Neural progenitor cell (in vitro differentiated cells): ENCODE data around the gene GRPR. TPM values are rescaled to one million over a fixed set of nuclear protein-coding genes. Genes with fewer than 3 reads are reported as not detected.

Experiments used
- DNase-seq: peaks from one replicate; pipeline ENCODE4 v3.0.0-alpha.2; 2016; ENCODE audit warnings: low spot score
- H2AFZ ChIP-seq: fragments of 200-600 bp; sonication (generic); replicated peaks from 2 replicates; pipeline ENCODE4 v1.6.1; 2016; ENCODE audit warnings: antibody characterized with exemption
- H3F3A ChIP-seq: fragments of 200-600 bp; sonication (generic); 2 replicates; pipeline ENCODE4 v1.6.1; 2016; ENCODE audit warnings: antibody characterized with exemption, low read depth
- H3K27ac ChIP-seq: fragments of 200-600 bp; sonication (generic); 2 replicates; pipeline ENCODE4 v1.5.1; 2016; ENCODE audit warnings: mild to moderate bottlenecking
- H3K27me3 ChIP-seq: fragments of 200-600 bp; sonication (generic); 2 replicates; pipeline ENCODE4 v1.6.1; 2016; ENCODE audit warnings: mild to moderate bottlenecking, moderate library complexity
- H3K36me3 ChIP-seq: fragments of 200-600 bp; sonication (generic); 2 replicates; pipeline ENCODE4 v1.5.1; 2016
- H3K4me1 ChIP-seq: fragments of 200-600 bp; sonication (generic); 2 replicates; pipeline ENCODE4 v1.6.1; 2016; ENCODE audit warnings: mixed run types
- H3K4me2 ChIP-seq: fragments of 200-600 bp; sonication (generic); 2 replicates; pipeline ENCODE4 v1.6.1; 2016
- H3K4me3 ChIP-seq: fragments of 200-600 bp; sonication (generic); 2 replicates; pipeline ENCODE4 v1.5.1; 2016
- H3K79me2 ChIP-seq: fragments of 200-600 bp; sonication (generic); 2 replicates; pipeline ENCODE4 v1.6.1; 2016; ENCODE audit warnings: low read depth
- H3K9ac ChIP-seq: fragments of 200-600 bp; sonication (generic); 2 replicates; pipeline ENCODE4 v1.6.1; 2016
- H3K9me3 ChIP-seq: fragments of 200-600 bp; sonication (generic); 2 replicates; pipeline ENCODE4 v1.5.1; 2016; ENCODE audit warnings: low read depth
- H4K20me1 ChIP-seq: fragments of 200-600 bp; sonication (generic); 2 replicates; pipeline ENCODE4 v1.6.1; 2016; ENCODE audit warnings: low read depth
- H3K27ac Mint-ChIP-seq: 3 replicates; pipeline ENCODE4 v1.8.0; 2021; ENCODE audit warnings: mixed read lengths
- H3K27me3 Mint-ChIP-seq: 2 replicates; pipeline ENCODE4 v1.8.0; 2022; ENCODE audit warnings: low read depth, mild to moderate bottlenecking, inconsistent platforms, moderate library complexity, mixed read lengths; ENCODE audit not compliant: insufficient read depth
- H3K36me3 Mint-ChIP-seq: 3 replicates; pipeline ENCODE4 v1.8.0; 2021; ENCODE audit warnings: mixed read lengths
- H3K4me1 Mint-ChIP-seq: 3 replicates; pipeline ENCODE4 v1.8.0; 2021; ENCODE audit warnings: mixed read lengths
- H3K4me3 Mint-ChIP-seq: 3 replicates; pipeline ENCODE4 v1.8.0; 2021; ENCODE audit warnings: mild to moderate bottlenecking, moderate library complexity, mixed read lengths
- H3K9me3 Mint-ChIP-seq: 3 replicates; pipeline ENCODE4 v1.8.0; 2020; ENCODE audit warnings: mixed read lengths
- EZH2 ChIP-seq: fragments of 200-600 bp; sonication (generic); IDR thresholded peaks from 2 replicates; pipeline ENCODE4 v1.6.1; 2017; ENCODE audit warnings: antibody characterized with exemption, mild to moderate bottlenecking, moderate library complexity
- EZH2phosphoT487 ChIP-seq: fragments of 200-600 bp; sonication (generic); IDR thresholded peaks from 2 replicates; pipeline ENCODE4 v1.6.1; 2017; ENCODE audit warnings: antibody characterized with exemption
- total RNA-seq: library from RNA; depleted of rRNA; stranded (reverse); fragments of >200 nt; gene quantifications from 2 replicates; pipeline ENCODE4 v1.2.3, GENCODE V29; 2015; ENCODE audit warnings: low replicate concordance
- TF ChIP-seq, protein P1 (sequence below): fragments of 200-600 bp; sonication (generic); IDR thresholded peaks from 2 replicates; pipeline ENCODE4 v1.5.1; 2017; ENCODE audit warnings: antibody characterized with exemption, mild to moderate bottlenecking

The GRPR gene
- total RNA-seq, 1 donor from 2014 or later: 2.8 TPM

DNA sequence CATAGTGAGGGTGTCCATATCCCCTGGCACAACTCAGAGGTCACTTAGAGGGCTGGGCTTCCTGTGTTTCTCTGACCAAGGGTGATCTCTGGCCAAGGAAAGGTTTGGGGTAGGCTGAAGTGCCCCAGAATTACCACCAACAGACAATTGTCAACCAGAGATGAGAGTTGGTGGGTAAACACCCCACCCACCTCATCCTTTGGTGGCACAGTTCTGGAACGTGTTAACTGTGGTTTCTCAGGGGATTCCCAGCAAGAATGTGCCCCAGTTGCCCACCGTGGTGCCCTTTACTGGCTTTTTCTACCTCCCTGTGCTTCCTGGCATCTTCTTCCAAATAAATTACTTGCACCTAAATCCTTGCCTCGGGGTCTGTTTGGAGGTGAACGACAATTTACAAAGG lies 17.1 kb downstream of the GRPR start:
- Histone ChIP-seq H3K79me2 (peaks cover 4% of the 10 kb centered on the region), H4K20me1 (no peaks in the 10 kb centered on the region), H3K4me2 (no peak overlapping the region), H3K4me3 (no peak overlapping the region), H3K9ac (no peak overlapping the region), H3K27me3 (no peaks in the 10 kb centered on the region), H3K9me3 (no peaks in the 10 kb centered on the region), H3K36me3 (no peaks in the 10 kb centered on the region), H3F3A (no peaks in the 10 kb centered on the region), H3K4me1 (no peaks in the 10 kb centered on the region), H2AFZ (no peak overlapping the region), H3K27ac (no peak overlapping the region)
- H3K27ac Mint-ChIP-seq: no peak overlapping the region
- peaks cover 4% of the 10 kb centered on the region for H3K27me3 Mint-ChIP-seq
- no peak overlapping the region for H3K4me3 Mint-ChIP-seq
- no peaks in the 10 kb centered on the region for H3K4me1 Mint-ChIP-seq
- H3K9me3 Mint-ChIP-seq: no peaks in the 10 kb centered on the region
- no peaks in the 10 kb centered on the region for H3K36me3 Mint-ChIP-seq
- DNase-seq: no peak
- TF ChIP-seq, protein P1, sequence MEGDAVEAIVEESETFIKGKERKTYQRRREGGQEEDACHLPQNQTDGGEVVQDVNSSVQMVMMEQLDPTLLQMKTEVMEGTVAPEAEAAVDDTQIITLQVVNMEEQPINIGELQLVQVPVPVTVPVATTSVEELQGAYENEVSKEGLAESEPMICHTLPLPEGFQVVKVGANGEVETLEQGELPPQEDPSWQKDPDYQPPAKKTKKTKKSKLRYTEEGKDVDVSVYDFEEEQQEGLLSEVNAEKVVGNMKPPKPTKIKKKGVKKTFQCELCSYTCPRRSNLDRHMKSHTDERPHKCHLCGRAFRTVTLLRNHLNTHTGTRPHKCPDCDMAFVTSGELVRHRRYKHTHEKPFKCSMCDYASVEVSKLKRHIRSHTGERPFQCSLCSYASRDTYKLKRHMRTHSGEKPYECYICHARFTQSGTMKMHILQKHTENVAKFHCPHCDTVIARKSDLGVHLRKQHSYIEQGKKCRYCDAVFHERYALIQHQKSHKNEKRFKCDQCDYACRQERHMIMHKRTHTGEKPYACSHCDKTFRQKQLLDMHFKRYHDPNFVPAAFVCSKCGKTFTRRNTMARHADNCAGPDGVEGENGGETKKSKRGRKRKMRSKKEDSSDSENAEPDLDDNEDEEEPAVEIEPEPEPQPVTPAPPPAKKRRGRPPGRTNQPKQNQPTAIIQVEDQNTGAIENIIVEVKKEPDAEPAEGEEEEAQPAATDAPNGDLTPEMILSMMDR: no peak
- TF ChIP-seq EZH2: no peak
- no peak for TF ChIP-seq EZH2phosphoT487

DNA sequence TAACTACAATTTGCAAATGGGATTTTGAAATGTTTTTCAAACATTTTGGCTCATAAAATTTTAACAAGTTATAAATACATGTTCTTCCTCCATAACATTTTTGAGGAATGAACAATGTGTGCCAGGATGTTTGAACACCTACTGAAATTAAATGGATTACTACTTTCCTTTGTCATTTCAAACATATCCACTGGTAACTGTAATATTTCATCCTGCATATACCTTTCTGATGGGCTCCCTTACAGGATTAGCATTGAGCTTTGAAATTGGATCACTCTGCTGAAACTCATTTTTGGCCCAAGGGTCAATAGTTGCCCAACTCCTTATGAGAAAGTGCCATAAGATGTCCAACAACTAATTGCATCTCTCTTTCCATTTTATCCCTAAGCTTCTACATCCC lies 17.6 kb downstream of the GRPR start:
- TF ChIP-seq EZH2phosphoT487: no peak
- TF ChIP-seq, protein P1: no peak
- no peak for TF ChIP-seq EZH2
- Histone ChIP-seq H3K27ac (no peak overlapping the region), H3F3A (no peaks in the 10 kb centered on the region), H3K9me3 (no peaks in the 10 kb centered on the region), H3K4me2 (no peak overlapping the region), H3K4me1 (no peaks in the 10 kb centered on the region), H3K79me2 (peaks cover 4% of the 10 kb centered on the region), H4K20me1 (no peaks in the 10 kb centered on the region), H3K27me3 (no peaks in the 10 kb centered on the region), H3K9ac (no peak overlapping the region), H3K4me3 (no peak overlapping the region), H3K36me3 (no peaks in the 10 kb centered on the region), H2AFZ (no peak overlapping the region)
- Mint-ChIP-seq H3K9me3 (no peaks in the 10 kb centered on the region), H3K27me3 (peaks cover 4% of the 10 kb centered on the region), H3K27ac (no peak overlapping the region), H3K36me3 (no peaks in the 10 kb centered on the region), H3K4me3 (no peak overlapping the region), H3K4me1 (no peaks in the 10 kb centered on the region)
- DNase-seq: no peak

DNA sequence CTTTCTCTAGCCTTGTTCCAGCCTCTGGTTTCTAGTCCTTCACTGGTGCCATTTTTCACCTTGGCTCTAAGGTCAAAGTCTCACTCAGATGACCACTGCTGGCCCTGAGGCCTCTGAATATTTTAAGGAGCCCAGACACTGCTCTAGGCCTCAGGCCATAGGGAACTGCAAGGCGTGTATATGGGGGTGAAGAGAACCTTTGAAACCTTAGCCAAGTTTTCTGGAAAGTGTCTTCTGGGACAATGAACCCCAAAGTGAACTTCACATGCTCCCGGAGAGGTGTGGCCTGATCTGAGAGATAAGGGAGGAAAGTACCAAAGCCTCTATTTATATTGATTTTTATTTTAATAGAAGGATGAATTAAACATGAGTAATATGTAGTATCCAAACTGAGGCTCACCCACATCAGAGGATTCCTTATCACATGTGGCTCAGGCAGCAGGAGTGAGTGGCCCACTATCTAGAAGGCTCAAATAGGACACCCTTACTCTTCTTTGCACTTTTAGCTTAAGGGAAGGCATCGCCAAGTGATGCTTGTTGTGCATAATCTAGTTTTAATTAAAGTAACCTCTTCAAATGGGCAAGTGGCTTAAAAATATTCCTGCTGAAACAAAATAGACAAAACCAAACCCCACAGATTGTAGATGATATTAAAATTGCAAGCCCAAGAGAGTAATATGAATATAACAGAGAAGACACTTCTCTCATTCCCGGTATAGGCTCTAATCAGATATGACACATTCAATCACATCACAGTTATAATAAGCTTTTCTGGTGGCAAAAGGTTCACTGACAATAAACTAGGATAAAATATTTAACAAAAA lies 18.3 kb downstream of the GRPR start:
- no peaks in the 10 kb centered on the region for H4K20me1 ChIP-seq
- H3K27me3 ChIP-seq: no peaks in the 10 kb centered on the region
- H3K27ac ChIP-seq: no peak overlapping the region
- Mint-ChIP-seq H3K4me1 (no peaks in the 10 kb centered on the region), H3K4me3 (no peak overlapping the region), H3K27ac (no peak overlapping the region), H3K27me3 (peaks cover 4% of the 10 kb centered on the region), H3K36me3 (no peaks in the 10 kb centered on the region), H3K9me3 (no peaks in the 10 kb centered on the region)
- no peaks in the 10 kb centered on the region for H3K9me3 ChIP-seq
- H3K36me3 ChIP-seq: no peaks in the 10 kb centered on the region
- no peaks in the 10 kb centered on the region for H3K4me1 ChIP-seq
- TF ChIP-seq, protein P1: no peak
- TF ChIP-seq EZH2phosphoT487: no peak
- no peak for TF ChIP-seq EZH2
- H3K9ac ChIP-seq: no peak overlapping the region
- H3K79me2 ChIP-seq: peaks cover 4% of the 10 kb centered on the region
- no peak overlapping the region for H3K4me3 ChIP-seq
- no peak overlapping the region for H3K4me2 ChIP-seq
- H3F3A ChIP-seq: no peaks in the 10 kb centered on the region
- no peak overlapping the region for H2AFZ ChIP-seq
- no peak for DNase-seq
